PC-9 (cell line): ENCODE measurements around the gene PGP.

Experiments used
- EZH2 ChIP-seq: fragments of 200-600 bp; sonication (generic); IDR thresholded peaks from 2 replicates; pipeline ENCODE4 v1.8.0; 2017; ENCODE audit warnings: antibody characterized with exemption, low read depth
- TF ChIP-seq, protein P1 (sequence below): fragments of 200-600 bp; sonication (generic); conservative IDR thresholded peaks from 2 replicates; pipeline ENCODE4 v1.6.1; 2017; ENCODE audit warnings: mixed run types, antibody characterized with exemption, mild to moderate bottlenecking, moderate library complexity

- TF ChIP-seq EZH2: no peak
- TF ChIP-seq, protein P1, sequence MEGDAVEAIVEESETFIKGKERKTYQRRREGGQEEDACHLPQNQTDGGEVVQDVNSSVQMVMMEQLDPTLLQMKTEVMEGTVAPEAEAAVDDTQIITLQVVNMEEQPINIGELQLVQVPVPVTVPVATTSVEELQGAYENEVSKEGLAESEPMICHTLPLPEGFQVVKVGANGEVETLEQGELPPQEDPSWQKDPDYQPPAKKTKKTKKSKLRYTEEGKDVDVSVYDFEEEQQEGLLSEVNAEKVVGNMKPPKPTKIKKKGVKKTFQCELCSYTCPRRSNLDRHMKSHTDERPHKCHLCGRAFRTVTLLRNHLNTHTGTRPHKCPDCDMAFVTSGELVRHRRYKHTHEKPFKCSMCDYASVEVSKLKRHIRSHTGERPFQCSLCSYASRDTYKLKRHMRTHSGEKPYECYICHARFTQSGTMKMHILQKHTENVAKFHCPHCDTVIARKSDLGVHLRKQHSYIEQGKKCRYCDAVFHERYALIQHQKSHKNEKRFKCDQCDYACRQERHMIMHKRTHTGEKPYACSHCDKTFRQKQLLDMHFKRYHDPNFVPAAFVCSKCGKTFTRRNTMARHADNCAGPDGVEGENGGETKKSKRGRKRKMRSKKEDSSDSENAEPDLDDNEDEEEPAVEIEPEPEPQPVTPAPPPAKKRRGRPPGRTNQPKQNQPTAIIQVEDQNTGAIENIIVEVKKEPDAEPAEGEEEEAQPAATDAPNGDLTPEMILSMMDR: peak; percentile 70
Observed at GRCh38 chr16:2194852-2195321, 19.8 kb downstream of the PGP start.
